GM18520 (cell line): Measurements from ENCODE around the gene GSG1L.
"Not testable (repeated sequence)": the region's sequence is repeated elsewhere in the genome, so short reads cannot be mapped to it uniquely, and the experiment has no call there.

Source experiments
- ATAC-seq: cut with Tn5 transposase; IDR thresholded peaks from one replicate; pipeline ENCODE4 v1.9.1; 2021; ENCODE audit not compliant: unreplicated experiment

Gene GSG1L

DNA sequence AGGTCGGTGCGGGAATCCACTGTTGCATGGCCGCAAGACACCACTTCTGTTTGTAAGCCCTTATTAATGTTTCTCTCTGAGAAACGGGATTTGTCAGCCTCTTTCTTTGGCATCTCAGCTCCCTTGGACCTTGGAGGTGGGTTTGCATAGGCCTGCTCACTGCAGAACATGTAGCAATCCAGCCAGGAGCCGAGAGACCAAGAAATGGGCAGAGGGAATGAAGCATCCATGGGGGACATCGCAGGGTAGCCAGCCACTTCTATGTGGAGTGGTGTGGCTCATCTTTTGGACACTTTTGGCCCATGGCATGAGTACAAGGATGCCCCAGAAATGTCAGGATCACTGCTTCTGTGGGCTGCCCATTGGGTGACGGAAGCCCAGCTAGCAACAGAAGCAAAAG lies 79.4 kb downstream of the GSG1L start:
- no peak for ATAC-seq

DNA sequence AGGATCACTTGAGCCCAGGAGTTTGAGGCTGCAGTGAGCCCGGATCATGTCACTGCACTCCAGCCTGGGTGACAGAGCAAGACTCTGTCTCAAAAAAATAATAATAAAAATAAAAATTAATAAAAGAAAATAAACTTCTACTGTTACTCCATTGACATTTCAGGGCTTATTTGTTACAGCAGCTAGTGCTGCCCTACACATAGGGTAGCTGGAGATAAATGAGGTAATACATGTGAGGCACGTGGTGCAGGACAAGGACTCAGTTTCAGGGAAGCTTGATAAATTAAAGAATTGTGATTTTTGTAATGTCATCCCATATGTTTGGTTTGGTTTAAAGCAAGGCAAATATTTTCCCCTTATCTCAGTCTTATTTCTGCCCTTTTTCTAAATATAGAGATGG lies 80.3 kb downstream of the GSG1L start:
- ATAC-seq, result no peak

- ATAC-seq, result no peak
Measured at GRCh38 chr16:27982184-27982583, 81.3 kb downstream of the GSG1L start.

GRCh38 chr16:27980919-27981700 lies 82.4 kb downstream of the GSG1L start:
- ATAC-seq, result no peak

DNA sequence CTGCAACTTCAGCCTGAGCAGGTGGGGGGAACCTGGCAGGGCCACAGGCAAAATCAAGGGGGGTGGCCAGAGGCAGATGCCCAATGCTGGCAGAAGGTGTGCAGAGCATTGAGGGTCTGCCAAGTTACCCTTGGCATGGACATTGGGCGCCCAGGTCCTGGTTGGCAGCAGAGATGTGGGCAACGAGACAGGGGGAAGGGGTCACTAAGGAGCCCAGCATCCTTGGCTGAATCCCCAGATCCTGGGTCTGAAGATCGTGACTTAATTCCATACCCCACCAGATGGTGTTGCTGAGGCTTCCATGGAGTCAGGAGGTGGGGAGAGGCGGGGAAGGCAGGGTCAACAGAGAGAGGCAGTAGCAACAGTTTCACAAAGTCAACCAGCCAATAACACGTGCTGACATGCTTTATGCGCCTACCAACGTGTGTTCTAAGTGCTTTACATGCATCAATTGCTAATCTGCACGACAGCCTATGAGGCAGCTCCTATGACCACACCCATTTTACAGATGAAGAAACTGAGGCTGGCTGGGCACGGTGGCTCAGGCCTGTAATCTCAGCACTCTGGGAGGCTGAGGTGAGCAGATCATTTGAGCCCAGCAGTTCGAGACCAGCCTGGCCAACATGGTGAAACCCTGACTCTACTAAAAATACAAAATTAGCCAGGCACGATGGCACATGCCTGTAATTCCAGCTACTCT lies 83.3 kb downstream of the GSG1L start:
- ATAC-seq, result no peak

GRCh38 chr16:27979668-27980067 lies 83.8 kb downstream of the GSG1L start:
- ATAC-seq, result not testable (repeated sequence)

DNA sequence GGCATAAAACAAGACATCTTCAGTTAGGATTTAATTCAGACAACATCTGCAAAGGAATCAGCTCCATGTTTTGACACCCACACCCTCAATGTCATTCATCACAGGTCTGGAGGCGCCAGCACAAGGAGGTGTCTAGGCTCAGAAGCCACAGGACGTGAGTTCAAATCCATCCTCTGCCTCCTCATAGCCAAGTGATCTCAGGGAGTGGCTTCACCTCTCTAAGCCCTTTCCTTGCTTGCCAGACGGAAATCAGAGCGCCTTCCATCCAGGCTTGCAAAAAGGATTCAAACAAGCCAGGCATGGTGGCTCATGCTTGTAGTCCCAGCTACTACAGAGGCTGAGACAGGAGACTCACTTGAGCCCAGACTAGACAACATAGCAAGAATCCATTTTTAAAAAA lies 84.6 kb downstream of the GSG1L start:
- no peak for ATAC-seq

DNA sequence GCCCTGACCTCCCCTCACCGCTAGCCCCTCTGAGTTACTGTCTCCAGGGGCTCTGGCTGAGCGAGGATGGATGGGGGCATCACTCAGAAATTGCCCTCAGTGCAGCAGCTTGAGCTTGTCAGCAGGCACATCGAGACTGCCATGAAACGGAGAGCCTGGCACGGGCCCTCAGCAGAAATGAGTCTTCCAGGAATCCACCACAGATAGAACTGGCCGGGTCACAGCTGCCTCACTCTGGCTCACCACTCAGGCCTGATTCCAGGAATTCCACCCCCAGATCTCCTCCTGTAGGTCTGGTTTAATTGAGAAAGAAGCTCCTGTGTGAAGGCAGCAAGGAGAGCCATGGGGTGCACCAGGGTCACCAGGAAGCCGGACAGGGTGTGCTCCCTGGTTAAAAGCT lies 85.5 kb downstream of the GSG1L start:
- ATAC-seq, result no peak

DNA sequence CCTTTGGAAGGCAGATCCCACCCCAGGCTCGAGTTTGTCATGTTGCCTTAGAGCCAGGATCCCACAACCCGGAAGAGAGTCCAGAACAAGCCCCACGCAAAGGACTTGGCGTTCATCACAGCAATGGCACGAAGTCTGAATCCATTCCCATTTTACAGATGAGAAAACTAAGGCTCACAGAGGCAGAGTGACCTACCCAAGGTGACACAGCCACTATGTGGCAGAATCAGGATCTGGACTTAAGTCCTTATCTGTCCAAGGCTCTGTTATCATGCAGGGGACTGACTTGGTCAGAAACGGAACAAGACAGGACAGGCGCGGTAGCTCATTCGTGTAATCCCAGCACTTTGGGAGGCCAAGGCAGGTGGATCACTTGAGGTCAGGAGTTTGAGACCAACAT lies 86.5 kb downstream of the GSG1L start:
- no peak for ATAC-seq

- ATAC-seq, result no peak
Measured at GRCh38 chr16:27974896-27975540, 88.5 kb downstream of the GSG1L start.

DNA sequence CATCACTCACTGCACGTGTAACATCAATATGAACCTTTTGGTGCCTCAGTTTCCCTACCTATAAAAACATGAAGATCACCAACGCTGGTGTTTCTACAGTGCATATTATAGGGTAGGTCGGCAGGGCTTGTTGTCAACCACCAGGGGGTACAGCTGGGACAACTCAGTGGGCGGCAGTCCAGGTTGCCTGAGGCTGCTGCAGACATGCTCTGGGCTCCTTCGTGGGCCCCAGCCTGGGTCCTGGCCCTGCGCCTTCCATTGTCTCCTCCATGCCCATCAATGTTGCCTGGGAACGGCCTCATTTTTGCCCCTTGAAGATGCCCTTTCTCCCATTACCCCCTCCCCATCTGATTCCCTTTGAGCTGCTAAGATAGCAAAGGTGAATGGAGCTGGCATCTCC lies 89.8 kb downstream of the GSG1L start:
- ATAC-seq, result no peak

DNA sequence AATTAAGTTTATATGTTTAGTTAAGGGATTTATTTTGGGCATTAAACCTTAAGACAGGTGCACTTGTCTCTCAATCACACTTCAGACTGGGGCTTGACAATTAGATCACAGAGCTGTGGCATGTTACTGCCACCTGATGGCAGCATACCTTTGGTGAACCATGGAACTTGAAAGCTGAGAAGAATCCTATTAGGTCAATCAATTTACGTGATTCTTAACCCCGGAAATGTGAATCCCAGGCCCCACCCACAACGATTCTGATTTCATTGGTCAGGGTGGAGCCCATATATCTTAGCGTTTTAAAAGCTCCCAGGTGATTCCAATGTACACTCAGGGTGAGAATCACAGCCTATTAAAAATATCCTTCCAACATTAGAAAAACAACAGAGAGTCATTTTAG lies 91.0 kb downstream of the GSG1L start:
- no peak for ATAC-seq

- no peak for ATAC-seq
Measured at GRCh38 chr16:27969574-27969973, 93.9 kb downstream of the GSG1L start.

DNA sequence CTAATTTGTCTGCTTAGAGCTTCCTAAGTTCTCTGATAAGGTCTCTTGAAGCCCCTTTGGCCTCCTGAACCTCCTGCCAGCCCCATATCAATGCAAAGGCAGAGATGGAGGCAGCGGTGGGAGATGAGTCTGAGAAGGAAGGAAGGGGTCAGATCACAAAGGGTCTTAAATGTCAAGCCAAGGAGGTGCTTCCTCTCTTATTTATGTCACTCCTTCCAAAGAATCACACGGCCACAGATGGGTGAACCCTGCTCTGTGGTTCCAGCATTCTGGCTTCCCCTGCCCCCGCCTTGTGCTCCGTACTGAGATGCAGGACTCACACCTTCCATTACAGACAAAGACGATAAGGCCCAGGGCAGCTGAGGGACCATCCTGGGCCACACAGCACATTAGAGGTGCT lies 96.3 kb downstream of the GSG1L start:
- ATAC-seq, result no peak

DNA sequence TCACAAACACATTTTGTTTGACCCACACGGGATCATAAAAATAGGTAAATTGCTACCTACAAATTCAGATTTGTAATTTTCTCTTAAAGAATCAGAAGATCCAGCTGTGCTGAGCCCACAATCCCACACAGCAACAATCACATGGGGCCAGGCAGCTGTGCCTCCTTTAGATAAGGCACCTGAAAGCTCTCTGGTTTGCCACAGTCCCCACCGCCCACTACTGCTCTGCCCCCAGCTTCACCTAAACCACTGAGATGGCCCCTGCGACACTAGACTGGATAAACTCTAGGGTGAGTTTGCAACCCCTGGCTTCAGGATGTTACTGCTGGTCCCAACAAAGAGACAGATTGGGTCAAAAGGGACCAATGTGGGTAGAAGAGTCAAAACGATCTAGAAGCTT lies 96.8 kb downstream of the GSG1L start:
- no peak for ATAC-seq

DNA sequence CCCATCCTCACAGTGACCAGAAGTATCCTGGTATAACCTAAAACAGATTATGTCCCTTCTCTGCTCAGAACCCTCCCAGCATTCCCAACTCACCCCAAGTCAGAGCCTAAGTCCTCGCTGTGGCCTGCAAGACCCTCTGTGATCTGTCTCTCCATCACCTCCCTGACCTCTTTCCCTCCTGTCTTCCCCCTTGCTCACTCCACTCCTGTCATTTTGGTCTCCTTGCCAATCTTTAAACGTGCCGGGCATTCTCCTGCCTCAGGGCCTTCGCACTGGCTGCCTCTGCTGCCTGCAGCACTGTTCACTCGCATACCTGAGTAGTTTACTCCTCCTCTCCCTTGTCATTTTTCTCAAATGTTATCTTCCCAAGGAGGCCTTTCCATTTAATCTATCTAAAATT lies 97.7 kb downstream of the GSG1L start:
- ATAC-seq, result no peak

GRCh38 chr16:27963471-27963965 lies 100.0 kb downstream of the GSG1L start:
- no peak for ATAC-seq

DNA sequence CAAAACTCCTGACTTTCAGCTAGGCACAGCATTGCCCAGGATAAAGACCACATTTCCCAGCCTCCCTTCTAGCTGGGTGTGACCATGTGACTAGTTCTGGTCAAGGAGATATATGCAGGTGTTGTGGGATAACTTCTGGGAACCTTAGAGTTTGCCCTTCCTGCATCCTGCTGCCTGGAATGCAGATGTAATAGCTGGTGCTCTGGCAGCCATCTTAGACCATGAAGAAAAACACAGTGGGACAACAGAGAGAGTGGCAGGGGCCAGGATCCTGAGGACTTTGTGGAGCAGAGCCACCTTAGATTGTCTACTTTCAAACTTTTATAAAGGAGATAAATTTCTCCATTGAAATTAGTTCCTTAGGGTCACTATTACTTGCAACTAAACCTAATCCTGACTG lies 101.3 kb downstream of the GSG1L start:
- no peak for ATAC-seq

DNA sequence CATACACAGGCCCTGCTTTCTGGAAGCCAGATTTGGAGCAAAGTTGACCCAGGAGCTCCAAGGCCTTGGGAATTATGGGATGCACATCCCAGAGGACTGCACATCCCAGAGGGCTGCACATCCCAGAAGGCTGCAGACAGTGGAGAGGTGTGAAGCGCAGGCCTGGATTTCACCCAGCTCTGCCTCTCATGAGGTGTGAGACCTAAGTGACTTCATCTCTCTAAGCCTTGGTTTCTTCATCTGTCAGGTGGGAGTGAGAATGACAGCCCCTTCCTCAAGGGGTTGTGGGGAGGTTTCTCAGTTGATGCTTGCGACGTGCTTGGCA lies 102.3 kb downstream of the GSG1L start:
- no peak for ATAC-seq

DNA sequence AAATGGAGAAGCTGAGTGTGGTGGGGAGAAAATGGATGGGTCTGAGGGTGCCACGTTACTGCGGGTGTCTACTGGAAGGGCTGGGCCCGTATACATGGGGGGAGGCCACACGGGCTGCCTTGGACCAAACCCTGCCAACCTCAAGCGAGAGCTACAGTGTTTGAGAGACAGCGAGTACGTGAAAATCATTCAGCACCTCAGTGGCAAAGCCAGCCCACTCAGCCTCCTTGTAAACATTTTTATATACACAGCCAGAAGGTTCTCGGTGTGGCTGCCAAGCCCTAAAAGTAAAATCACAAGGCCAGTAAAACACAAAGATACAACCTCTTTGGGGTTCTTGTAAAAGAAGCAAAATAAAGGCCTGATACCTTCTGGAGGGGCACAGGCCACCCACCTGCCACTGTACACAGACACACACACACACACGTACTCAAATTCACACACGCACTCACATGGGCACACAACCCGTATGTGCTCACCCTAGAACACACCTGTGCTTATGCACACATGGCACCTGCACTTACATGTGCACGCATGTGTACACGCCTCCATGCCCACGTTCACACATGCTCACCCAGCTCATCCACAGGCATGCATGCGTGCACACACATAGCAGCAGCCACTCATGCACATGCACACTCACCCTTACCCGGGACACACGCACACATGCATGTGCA lies 102.8 kb downstream of the GSG1L start:
- ATAC-seq, result no peak

- no peak for ATAC-seq
Measured at GRCh38 chr16:27959914-27960313, 103.6 kb downstream of the GSG1L start.

DNA sequence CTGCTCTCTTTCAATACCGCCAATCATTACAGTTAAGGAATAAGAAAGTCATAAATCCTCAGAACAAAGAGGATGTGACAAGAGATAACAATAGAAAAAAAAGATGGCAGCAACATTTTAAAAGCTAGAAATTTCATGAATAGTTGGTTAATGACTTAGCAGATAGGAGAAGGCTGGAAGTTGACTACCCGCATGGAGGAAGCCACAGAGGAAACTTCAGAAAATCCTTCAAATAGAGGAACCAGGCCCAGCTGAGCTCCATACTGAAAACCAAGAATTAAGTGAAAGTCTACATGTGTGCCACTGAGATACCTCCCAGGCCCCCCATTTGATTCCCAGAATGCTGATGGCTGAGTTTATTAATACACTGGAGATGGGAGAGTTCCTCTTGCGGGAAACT lies 109.3 kb downstream of the GSG1L start:
- no peak for ATAC-seq
